Endothelial cell of umbilical vein (primary cell): ENCODE measurements around the gene RAB40C.

Experiments used
- CTCF ChIP-seq, 2 donors: IDR thresholded peaks; 1 replicate in 1 of 2; 2 replicates in 1 of 2; pipeline ENCODE4 v1.5.1; 2011; ENCODE audit warnings: low read length in 2 of 2, mild to moderate bottlenecking in 2 of 2, moderate library complexity in 2 of 2, control low read depth in 1 of 2, inconsistent platforms in 1 of 2, low read depth in 1 of 2; ENCODE audit not compliant: insufficient read depth in 1 of 2; ENCODE audit errors: extremely low read depth in 1 of 2
- EZH2 ChIP-seq: IDR thresholded peaks from 2 replicates; pipeline ENCODE4 v1.6.1; 2012; ENCODE audit warnings: borderline replicate concordance, low read depth, mild to moderate bottlenecking, moderate library complexity, low read length, inconsistent platforms; ENCODE audit not compliant: severe bottlenecking
- MAX ChIP-seq: IDR thresholded peaks from 2 replicates; pipeline ENCODE4 v1.6.1; 2011; ENCODE audit not compliant: insufficient read depth, insufficient read length
- MYC ChIP-seq: IDR thresholded peaks from one replicate; pipeline ENCODE4 v1.6.1; 2011; ENCODE audit warnings: mild to moderate bottlenecking, low read depth, low read length
- POLR2A ChIP-seq: IDR thresholded peaks from 2 replicates; pipeline ENCODE4 v1.6.1; 2012; ENCODE audit warnings: low read depth, mild to moderate bottlenecking, control low read depth, low read length
- POLR2AphosphoS5 ChIP-seq: IDR thresholded peaks from 2 replicates; pipeline ENCODE4 v1.6.1; 2012; ENCODE audit warnings: low read depth, mild to moderate bottlenecking, control low read depth, low read length, moderate library complexity; ENCODE audit not compliant: insufficient read depth

- TF ChIP-seq MYC (no peak), CTCF (IDR thresholded peaks at IDR 0.05; ENCODE audit: extremely low read depth in 1 of 2, insufficient read depth in 1 of 2, low read depth in 1 of 2, low read length in 2 of 2) (no peak), POLR2A (no peak), EZH2 (no peak), POLR2AphosphoS5 (no peak), MAX (no peak)
Measured at GRCh38 chr16:660132-660458, 70.2 kb downstream of the RAB40C start.
